ENCODE data around the gene PCED1B.
"Not testable (repeated sequence)": the region's sequence is repeated elsewhere in the genome, so short reads cannot be mapped to it uniquely, and the experiment has no call there.

PCED1B gene

GRCh38 chr12:47079468-47079980 is at the start of gene PCED1B, which contains the start of gene AMIGO2:
TSS of gene PCED1B (plus strand) at chr12:47079621. CDS start at chr12:47235064, 155,443 bp downstream.
TSS of gene AMIGO2 (minus strand) at chr12:47079959. CDS start at chr12:47079002, 957 bp downstream.
- DNase-seq (ENCODE audit: low spot score) = no peak

GRCh38 chr12:47029903-47030302 is 49.5 kb upstream of the PCED1B start:
- DNase-seq (ENCODE audit: low spot score) = no peak

GRCh38 chr12:47032644-47033043 is 46.8 kb upstream of the PCED1B start:
- DNase-seq (ENCODE audit: low spot score) = no peak

- no peak for DNase-seq (ENCODE audit: low spot score)
Measured at GRCh38 chr12:47033081-47033480, 46.3 kb upstream of the PCED1B start.

GRCh38 chr12:47033789-47034555 is 45.4 kb upstream of the PCED1B start:
- no peak for DNase-seq (ENCODE audit: low spot score)

- DNase-seq (ENCODE audit: low spot score) = no peak
Measured at GRCh38 chr12:47034661-47035060, 44.8 kb upstream of the PCED1B start.

GRCh38 chr12:47035484-47035883 is 43.9 kb upstream of the PCED1B start:
- no peak for DNase-seq (ENCODE audit: low spot score)

GRCh38 chr12:47038270-47038748 is 41.1 kb upstream of the PCED1B start:
- no peak for DNase-seq (ENCODE audit: low spot score)

GRCh38 chr12:47039079-47039478 is 40.3 kb upstream of the PCED1B start:
- no peak for DNase-seq (ENCODE audit: low spot score)

GRCh38 chr12:47039756-47040155 is 39.7 kb upstream of the PCED1B start:
- no peak for DNase-seq (ENCODE audit: low spot score)

GRCh38 chr12:47041327-47041726 is 38.1 kb upstream of the PCED1B start:
- no peak for DNase-seq (ENCODE audit: low spot score)

- no peak for DNase-seq (ENCODE audit: low spot score)
Measured at GRCh38 chr12:47048541-47048940, 30.9 kb upstream of the PCED1B start.

GRCh38 chr12:47051291-47051690 is 28.1 kb upstream of the PCED1B start:
- DNase-seq (ENCODE audit: low spot score) = not testable (repeated sequence)

GRCh38 chr12:47052274-47052673 is 27.1 kb upstream of the PCED1B start:
- DNase-seq (ENCODE audit: low spot score) = no peak

GRCh38 chr12:47053961-47054360 is 25.5 kb upstream of the PCED1B start:
- no peak for DNase-seq (ENCODE audit: low spot score)

GRCh38 chr12:47054659-47055058 is 24.8 kb upstream of the PCED1B start:
- DNase-seq (ENCODE audit: low spot score) = no peak

- DNase-seq (ENCODE audit: low spot score) = not testable (repeated sequence)
Measured at GRCh38 chr12:47055856-47056255, 23.6 kb upstream of the PCED1B start.

GRCh38 chr12:47056944-47057343 is 22.5 kb upstream of the PCED1B start:
- DNase-seq (ENCODE audit: low spot score) = not testable (repeated sequence)

GRCh38 chr12:47058640-47059039 is 20.8 kb upstream of the PCED1B start:
- not testable (repeated sequence) for DNase-seq (ENCODE audit: low spot score)

GRCh38 chr12:47065546-47065945 is 13.9 kb upstream of the PCED1B start:
- DNase-seq (ENCODE audit: low spot score) = no peak

GRCh38 chr12:47066278-47067025 is 13.0 kb upstream of the PCED1B start:
- no peak for DNase-seq (ENCODE audit: low spot score)

- DNase-seq (ENCODE audit: low spot score) = no peak
Measured at GRCh38 chr12:47067176-47067575, 12.2 kb upstream of the PCED1B start.

Measured in COLO829 (cell line).